Brain microvascular endothelial cell (primary cell): ENCODE measurements around the gene TARS2.

Experiments
- DNase-seq: peaks from one replicate; pipeline ENCODE4 v3.0.0-alpha.2; 2020
- H3K27ac ChIP-seq: fragments of 250-450 bp; sonication (Bioruptor Pico); 2 replicates; pipeline ENCODE4 v1.5.1; 2020; ENCODE audit warnings: mild to moderate bottlenecking, moderate library complexity
- H3K27me3 ChIP-seq: fragments of 250-450 bp; sonication (Bioruptor Pico); replicated peaks from 2 replicates; pipeline ENCODE4 v1.5.1; 2020; ENCODE audit warnings: mild to moderate bottlenecking
- H3K36me3 ChIP-seq: fragments of 250-450 bp; sonication (Bioruptor Pico); replicated peaks from 2 replicates; pipeline ENCODE4 v1.5.1; 2020; ENCODE audit warnings: mild to moderate bottlenecking
- H3K4me3 ChIP-seq: 2 replicates; pipeline ENCODE4 v1.5.1; 2011; ENCODE audit warnings: low read depth, mild to moderate bottlenecking, control low read depth, low read length, moderate library complexity
- in situ Hi-C: cut with HindIII; loops from 2 replicates; pipeline ENCODE4 v1.10.0; 2017; ENCODE audit warnings: low sequenced_read_pairs, low pct_ligation_motif_present
- TF ChIP-seq, protein P1 (sequence below): IDR thresholded peaks from 2 replicates; pipeline ENCODE4 v1.5.1; 2011; ENCODE audit warnings: low read depth, mild to moderate bottlenecking, moderate library complexity, low read length, control low read depth, inconsistent platforms; ENCODE audit errors: missing control alignments

Gene TARS2

GRCh38 chr1:150546294-150546937, 59.2 kb downstream of the TARS2 start:
- in situ Hi-C loops: no loop called here
- no peaks in the 10 kb centered on the region for H3K27me3 ChIP-seq
- TF ChIP-seq, protein P1, sequence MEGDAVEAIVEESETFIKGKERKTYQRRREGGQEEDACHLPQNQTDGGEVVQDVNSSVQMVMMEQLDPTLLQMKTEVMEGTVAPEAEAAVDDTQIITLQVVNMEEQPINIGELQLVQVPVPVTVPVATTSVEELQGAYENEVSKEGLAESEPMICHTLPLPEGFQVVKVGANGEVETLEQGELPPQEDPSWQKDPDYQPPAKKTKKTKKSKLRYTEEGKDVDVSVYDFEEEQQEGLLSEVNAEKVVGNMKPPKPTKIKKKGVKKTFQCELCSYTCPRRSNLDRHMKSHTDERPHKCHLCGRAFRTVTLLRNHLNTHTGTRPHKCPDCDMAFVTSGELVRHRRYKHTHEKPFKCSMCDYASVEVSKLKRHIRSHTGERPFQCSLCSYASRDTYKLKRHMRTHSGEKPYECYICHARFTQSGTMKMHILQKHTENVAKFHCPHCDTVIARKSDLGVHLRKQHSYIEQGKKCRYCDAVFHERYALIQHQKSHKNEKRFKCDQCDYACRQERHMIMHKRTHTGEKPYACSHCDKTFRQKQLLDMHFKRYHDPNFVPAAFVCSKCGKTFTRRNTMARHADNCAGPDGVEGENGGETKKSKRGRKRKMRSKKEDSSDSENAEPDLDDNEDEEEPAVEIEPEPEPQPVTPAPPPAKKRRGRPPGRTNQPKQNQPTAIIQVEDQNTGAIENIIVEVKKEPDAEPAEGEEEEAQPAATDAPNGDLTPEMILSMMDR: no peak
- H3K4me3 ChIP-seq: no peak overlapping the region
- H3K36me3 ChIP-seq: no peaks in the 10 kb centered on the region
- DNase-seq: no peak
- H3K27ac ChIP-seq: no peak overlapping the region

GRCh38 chr1:150548324-150548631, 61.1 kb downstream of the TARS2 start:
- DNase-seq: no peak
- in situ Hi-C loops: no loop called here
- no peaks in the 10 kb centered on the region for H3K27me3 ChIP-seq
- TF ChIP-seq, protein P1: no peak
- H3K4me3 ChIP-seq: peak overlapping the region; percentile 54
- H3K36me3 ChIP-seq: no peaks in the 10 kb centered on the region
- no peak overlapping the region for H3K27ac ChIP-seq

- peak; percentile 48 for DNase-seq
- TF ChIP-seq, protein P1: no peak
- H3K27me3 ChIP-seq: no peaks in the 10 kb centered on the region
- in situ Hi-C loops: no loop called here
- H3K27ac ChIP-seq: peak within 1 kb of the TSS; percentile 11
- peak within 1 kb of the TSS; percentile 54 for H3K4me3 ChIP-seq
- H3K36me3 ChIP-seq: no peaks in the 10 kb centered on the region
These were observed 61.6 kb downstream of the TARS2 start, which contains the start of gene ADAMTSL4 for GRCh38 chr1:150548632-150549495. TSS of gene ADAMTSL4 (plus strand) at chr1:150549408. CDS start at chr1:150552289, 2,881 bp downstream.

DNA sequence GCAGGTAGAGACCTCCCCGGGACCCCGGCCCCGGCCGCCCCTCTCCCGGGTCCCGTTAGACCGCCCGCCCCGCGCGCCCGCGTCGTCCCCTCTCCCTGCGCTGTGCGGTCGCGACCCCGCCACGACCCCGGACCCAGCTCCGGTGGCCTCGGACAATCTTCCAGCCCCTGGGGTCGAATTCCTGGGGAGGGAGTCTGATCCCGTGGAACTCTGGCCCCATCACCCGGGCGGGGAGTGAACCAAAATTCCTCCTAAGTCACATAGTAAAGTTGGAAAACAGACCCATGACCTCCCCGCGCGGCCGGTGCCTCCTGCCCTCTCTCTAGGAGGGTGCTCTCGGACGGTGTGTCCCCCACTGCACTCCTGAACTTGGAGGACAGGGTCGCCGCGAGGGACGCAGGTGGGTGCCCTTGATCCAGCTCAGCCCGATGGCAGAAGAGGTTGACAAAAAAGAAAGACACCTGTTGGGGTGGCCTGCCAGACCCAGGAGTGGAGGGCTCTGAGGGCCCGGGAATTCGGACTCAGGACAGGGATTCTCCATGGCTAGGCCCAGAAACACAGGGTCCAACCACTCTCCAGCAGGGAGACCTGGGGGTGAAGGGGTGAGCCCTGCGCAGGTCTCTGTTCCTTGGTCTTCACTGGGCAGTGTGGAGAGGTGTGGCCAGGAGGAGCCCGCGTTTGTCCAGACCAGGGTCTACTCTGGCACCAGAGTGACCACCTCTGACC, 62.4 kb downstream of the TARS2 start:
- Histone ChIP-seq H3K4me3 (peak overlapping the region; percentile 38), H3K27ac (no peak overlapping the region), H3K27me3 (no peaks in the 10 kb centered on the region), H3K36me3 (no peaks in the 10 kb centered on the region)
- TF ChIP-seq, protein P1: peak; percentile 7
- in situ Hi-C loops: no loop called here
- no peak for DNase-seq

DNA sequence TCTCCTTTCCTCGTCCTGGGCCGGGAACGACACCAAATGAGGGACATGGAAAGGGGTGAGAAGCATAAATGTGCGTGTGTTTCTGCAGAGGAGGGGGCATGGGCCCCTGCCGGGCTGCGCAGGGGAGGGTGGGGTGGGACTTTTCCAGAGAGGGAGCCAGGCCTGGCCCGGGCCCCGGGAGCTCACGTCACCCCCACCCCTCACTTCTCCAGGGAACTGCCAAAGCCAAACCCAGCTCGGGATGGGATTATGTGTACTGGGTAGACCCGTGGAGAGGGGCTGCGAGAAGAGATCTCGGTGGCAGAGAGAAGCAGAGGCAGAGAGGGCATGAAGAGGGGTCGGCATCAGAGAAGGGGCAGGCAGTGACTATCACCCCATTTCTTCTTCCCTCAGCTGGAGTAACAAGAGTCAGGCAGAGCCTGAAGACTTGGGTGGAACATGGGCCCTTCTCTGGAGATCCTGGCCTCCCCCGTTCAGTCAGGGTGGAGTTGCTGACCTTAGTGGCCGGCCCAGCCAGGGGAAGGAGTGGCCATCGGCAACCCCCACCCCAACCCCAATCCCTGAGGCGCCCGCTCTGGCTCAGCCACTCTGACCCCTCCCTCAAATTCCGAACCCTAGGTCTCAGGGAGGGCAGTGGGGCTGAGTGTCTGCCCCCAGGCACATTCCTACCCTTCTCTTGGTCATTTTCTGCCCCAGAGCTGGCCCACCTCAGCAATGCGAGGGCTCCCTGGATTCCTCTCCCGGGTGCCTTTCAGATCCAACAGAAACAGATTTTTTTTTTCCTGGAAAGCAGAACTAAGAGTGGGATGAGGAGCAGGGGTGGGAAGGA, 63.2 kb downstream of the TARS2 start:
- in situ Hi-C loops: no loop called here
- no peak for DNase-seq
- Histone ChIP-seq H3K36me3 (no peaks in the 10 kb centered on the region), H3K27me3 (no peaks in the 10 kb centered on the region), H3K4me3 (no peak overlapping the region), H3K27ac (no peak overlapping the region)
- TF ChIP-seq, protein P1: no peak
